ENCODE data around the gene CREB5.

- TF ChIP-seq CTCF (IDR thresholded peaks at IDR 0.05): no peak
- no peak for TF ChIP-seq POLR2A (IDR thresholded peaks at IDR 0.05)
- TF ChIP-seq EP300 (IDR thresholded peaks at IDR 0.05): no peak
These were observed 47.0 kb downstream of the CREB5 start for GRCh38 chr7:28459306-28459705.
